ENCODE results near the gene SHANK1. TPM values are rescaled to one million over a fixed set of nuclear protein-coding genes. Genes with fewer than 3 reads are reported as not detected.

The SHANK1 gene
- total RNA-seq, 1 experiment from 2014 or later = not detected

DNA sequence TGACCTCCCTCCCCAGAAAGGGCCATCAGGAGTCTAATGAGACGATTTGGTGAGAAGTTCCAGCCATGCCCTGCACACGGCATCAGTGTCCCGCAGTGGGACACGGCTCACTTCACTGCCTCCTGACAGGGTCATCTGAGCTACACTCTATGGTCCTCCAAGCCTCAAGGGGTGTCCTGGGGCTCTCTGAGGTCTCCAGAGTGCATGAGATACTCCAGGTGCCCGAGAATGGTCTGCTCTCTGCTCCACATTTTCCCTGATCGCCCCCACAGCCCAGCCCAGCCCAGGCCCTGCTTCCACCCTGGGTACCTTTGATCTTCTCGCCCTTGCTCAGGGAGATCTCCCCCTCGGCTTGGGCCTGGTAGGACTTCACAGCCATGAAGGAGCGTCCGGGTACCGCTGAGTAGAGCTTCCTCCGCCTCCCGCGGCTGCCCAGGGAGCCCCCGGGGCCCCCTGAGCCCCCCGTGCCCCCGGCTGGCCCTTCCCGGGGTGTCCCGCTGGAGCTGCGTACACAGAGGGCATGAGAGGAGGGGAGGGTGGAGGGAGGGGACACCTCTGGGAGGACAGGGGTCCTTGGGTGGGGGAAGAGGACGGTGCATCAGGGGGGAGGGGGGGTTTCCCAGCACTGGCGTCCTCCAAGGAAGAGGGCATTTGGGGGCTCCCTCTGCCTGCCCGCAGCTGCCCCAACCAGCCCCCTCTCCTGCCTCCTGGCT, 17.3 kb downstream of the SHANK1 start:
- in situ Hi-C loops (cut with HindIII; ENCODE audit: low pct_unique_long_range_greater_than_20kb, low sequenced_read_pairs) = no loop called here
- DNase-seq (ENCODE audit: low read depth) = no peak

DNA sequence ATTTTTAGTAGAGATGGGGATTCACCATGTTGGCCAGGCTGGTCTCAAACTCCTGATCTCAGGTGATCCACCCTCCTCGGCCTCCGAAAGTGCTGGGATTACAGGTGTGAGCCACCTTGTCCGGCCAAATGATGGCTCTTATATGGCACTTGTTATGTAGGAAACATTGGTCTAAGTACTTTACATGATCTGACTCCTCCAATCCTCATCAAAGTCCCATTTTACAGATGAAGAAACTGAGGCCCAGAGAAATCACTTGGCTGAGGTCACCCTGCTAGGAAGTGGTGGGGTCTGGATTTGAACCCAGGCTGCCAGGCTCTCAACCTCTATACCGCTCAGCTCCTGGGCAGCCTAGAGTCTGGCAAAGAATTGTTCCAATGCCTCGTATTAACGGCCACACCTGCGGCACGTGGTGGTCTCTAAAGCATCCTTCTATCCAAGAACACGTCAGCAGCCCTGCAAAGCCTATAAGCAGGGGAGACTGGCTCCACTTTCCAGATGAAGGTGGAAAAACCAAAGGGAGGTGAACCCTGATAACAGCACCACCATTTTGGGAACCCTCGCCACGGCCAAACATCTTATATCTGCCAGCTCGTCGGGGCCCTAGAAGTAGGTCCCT, 18.1 kb downstream of the SHANK1 start:
- in situ Hi-C loops (cut with HindIII; ENCODE audit: low pct_unique_long_range_greater_than_20kb, low sequenced_read_pairs) = no loop called here
- DNase-seq (ENCODE audit: low read depth) = no peak

GRCh38 chr19:50697414-50698124, 22.0 kb downstream of the SHANK1 start:
- DNase-seq (ENCODE audit: low read depth) = no peak
- in situ Hi-C loops (cut with HindIII; ENCODE audit: low pct_unique_long_range_greater_than_20kb, low sequenced_read_pairs) = no loop called here

- in situ Hi-C loops (cut with HindIII; ENCODE audit: low pct_unique_long_range_greater_than_20kb, low sequenced_read_pairs) = no loop called here
Observed at GRCh38 chr19:50696094-50696483, 23.5 kb downstream of the SHANK1 start.

GRCh38 chr19:50695251-50696093, 24.1 kb downstream of the SHANK1 start:
- no peak for DNase-seq (ENCODE audit: low read depth)

More at GRCh38 chr19:50696094-50696483, 23.5 kb downstream of the SHANK1 start:
- DNase-seq (ENCODE audit: low read depth) = no peak

GRCh38 chr19:50694815-50695145, 24.8 kb downstream of the SHANK1 start:
- in situ Hi-C loops (cut with HindIII; ENCODE audit: low pct_unique_long_range_greater_than_20kb, low sequenced_read_pairs) = no loop called here
- no peak for DNase-seq (ENCODE audit: low read depth)

More at GRCh38 chr19:50695251-50696093, 24.1 kb downstream of the SHANK1 start:
- in situ Hi-C loops (cut with HindIII; ENCODE audit: low pct_unique_long_range_greater_than_20kb, low sequenced_read_pairs) = no loop called here

GRCh38 chr19:50693064-50693975, 26.3 kb downstream of the SHANK1 start:
- no peak for DNase-seq (ENCODE audit: low read depth)
- in situ Hi-C loops (cut with HindIII; ENCODE audit: low pct_unique_long_range_greater_than_20kb, low sequenced_read_pairs) = no loop called here

GRCh38 chr19:50690439-50690838, 29.2 kb downstream of the SHANK1 start:
- DNase-seq (ENCODE audit: low read depth) = no peak
- in situ Hi-C loops (cut with HindIII; ENCODE audit: low pct_unique_long_range_greater_than_20kb, low sequenced_read_pairs) = no loop called here

GRCh38 chr19:50688766-50689165, 30.8 kb downstream of the SHANK1 start:
- DNase-seq (ENCODE audit: low read depth) = no peak
- in situ Hi-C loops (cut with HindIII; ENCODE audit: low pct_unique_long_range_greater_than_20kb, low sequenced_read_pairs) = no loop called here

DNA sequence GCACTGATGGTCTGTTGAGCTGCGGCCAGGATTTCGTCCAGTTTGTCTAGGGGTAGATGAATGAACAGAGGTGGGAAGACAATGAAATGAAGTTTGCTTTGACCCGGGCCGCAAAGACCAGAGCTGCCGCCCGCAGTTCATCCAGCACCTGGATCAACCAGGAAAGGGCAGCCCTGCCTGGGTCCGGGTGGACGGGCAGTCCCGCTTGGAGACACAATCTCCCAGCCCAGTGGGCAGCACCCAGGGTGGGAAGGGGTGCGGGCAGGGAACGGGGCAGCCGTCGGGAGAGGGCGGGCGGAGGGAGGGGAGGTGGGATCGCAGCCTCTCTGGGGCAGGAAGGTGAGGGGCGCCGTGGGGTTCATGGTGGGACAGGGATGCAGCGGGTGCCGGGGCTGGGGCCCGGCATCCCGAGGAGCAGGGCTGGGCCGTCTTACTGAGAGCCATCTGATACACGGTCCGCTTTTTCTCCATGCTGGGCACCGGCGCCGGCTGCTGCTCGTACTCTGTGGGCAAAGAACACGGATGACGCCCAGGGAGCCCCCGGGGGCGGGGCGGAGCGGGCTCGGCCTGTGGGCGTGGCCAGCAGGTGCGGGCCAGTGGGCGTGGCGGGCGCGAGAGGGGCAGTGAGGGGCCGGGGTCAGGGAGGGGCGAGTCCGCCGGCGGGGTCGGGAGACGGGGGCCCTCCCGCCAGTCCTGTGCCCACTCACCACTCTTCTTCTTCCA, 33.1 kb downstream of the SHANK1 start:
- in situ Hi-C loops (cut with HindIII; ENCODE audit: low pct_unique_long_range_greater_than_20kb, low sequenced_read_pairs) = no loop called here
- DNase-seq (ENCODE audit: low read depth) = no peak

DNA sequence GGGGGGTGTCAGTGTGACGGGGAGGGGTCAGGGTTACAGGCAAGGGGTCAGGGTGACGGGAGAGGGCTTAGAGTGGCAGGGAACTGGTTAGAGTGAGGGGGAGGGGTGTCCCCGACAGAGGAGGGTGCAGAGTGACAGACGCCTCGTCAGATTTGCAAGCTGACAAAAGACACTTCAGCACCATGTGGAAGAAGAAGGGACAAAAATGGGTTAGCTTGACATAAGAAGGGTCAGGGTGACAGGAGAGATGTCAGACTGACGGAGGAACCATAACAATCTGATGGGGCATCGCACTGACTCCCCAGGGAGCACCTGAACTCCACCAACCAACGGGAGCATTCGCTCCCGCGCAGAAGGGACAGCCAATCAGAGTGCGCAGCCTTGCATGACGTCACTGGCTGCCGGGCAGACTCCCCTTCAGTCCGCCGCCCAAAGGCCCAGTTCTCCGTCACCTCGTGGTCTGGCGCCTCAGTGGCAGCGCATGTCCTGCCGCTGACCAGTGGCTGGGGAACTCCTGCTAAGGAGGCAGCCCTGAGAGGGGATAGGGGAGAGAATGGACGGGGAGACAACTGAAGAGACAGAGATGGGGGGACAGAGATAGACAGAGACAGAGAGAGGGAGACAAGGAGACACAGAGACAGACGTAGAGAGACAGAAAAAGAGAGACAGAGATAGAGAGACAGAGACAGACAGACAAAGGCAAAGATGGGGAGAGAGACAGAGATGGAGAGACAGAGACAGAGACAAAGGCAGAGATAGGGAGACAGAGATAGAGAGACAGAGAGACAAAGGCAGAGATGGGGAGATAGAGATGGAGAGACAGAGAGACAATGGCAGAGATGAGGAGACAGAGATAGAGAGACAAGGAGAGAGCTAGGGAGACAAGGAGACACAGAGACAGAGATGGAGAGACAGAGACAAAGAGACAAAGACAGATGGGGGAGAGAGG, 40.2 kb downstream of the SHANK1 start:
- peak; percentile 79 for DNase-seq (ENCODE audit: low read depth)
- in situ Hi-C loops (cut with HindIII; ENCODE audit: low pct_unique_long_range_greater_than_20kb, low sequenced_read_pairs) = no loop called here

DNA sequence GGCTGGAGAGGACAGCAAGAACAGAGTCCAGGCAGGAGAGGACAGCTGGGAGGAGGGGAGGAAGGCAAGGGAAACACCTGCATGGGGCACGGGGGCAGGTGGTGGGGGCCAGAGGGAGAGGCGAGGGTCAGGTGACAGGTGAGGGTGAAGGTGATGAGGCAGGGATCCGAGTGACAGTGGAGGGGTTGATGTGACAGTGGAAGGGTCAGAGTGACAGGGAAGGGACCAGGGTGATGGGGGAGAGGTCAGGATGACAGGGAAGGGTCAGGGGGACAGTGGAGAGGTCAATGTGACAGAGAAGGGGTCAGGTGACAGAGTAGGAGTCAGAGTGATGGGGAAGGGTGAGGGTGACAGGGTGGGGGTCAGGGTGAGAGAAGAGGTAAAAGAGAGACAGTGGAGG, 41.3 kb downstream of the SHANK1 start:
- DNase-seq (ENCODE audit: low read depth) = no peak

GRCh38 chr19:50677636-50678035, 42.0 kb downstream of the SHANK1 start:
- in situ Hi-C loops (cut with HindIII; ENCODE audit: low pct_unique_long_range_greater_than_20kb, low sequenced_read_pairs) = no loop called here
- no peak for DNase-seq (ENCODE audit: low read depth)

More for the DNA sequence above, 41.3 kb downstream of the SHANK1 start:
- in situ Hi-C loops (cut with HindIII; ENCODE audit: low pct_unique_long_range_greater_than_20kb, low sequenced_read_pairs) = no loop called here

GRCh38 chr19:50676625-50677197, 42.9 kb downstream of the SHANK1 start:
- in situ Hi-C loops (cut with HindIII; ENCODE audit: low pct_unique_long_range_greater_than_20kb, low sequenced_read_pairs) = no loop called here
- DNase-seq (ENCODE audit: low read depth) = no peak

DNA sequence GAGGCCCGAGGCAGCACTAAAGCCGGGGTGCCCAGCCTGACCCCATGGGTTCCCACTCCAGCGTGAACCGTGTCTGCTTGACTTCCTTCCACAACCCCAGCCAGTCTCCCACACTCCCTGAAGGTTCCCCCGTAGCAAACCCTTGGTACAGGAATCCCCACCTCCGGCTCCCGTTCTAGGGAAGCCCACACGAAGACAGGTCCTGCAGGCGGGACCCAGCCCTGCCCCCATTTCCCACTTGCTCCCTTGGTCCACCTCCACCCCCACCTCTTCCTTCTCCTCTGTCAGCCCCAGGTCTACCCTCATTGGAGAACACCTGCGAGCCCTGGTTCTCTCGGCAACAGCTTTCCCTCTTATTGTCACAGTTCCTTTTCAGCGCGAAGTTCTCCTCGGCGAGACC, 46.5 kb downstream of the SHANK1 start:
- no peak for DNase-seq (ENCODE audit: low read depth)
- in situ Hi-C loops (cut with HindIII; ENCODE audit: low pct_unique_long_range_greater_than_20kb, low sequenced_read_pairs) = no loop called here

DNA sequence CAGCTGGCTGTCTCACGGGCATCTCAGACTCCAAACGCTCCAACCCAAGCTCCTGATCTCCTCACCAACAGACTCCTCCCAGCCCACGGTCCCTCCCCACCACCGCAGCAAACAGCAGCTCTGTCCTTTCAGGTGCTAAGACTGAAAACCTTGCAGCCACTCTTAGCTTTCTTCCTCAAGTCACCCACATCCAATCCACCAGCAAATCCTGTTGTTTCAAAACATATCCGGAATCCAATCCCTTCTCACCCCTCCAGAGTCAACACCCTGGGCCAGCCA, 49.6 kb downstream of the SHANK1 start:
- DNase-seq (ENCODE audit: low read depth) = no peak
- in situ Hi-C loops (cut with HindIII; ENCODE audit: low pct_unique_long_range_greater_than_20kb, low sequenced_read_pairs) = no loop called here
